Putamen (tissue), 1 donor: ENCODE data around the gene DCDC1.
"Not testable (repeated sequence)": the region's sequence is repeated elsewhere in the genome, so short reads cannot be mapped to it uniquely, and the experiment has no call there.

ENCODE experiments used
- DNase-seq: peaks from one replicate; pipeline ENCODE4 v3.0.0-alpha.2; 2016; ENCODE audit warnings: low spot score

DCDC1 gene

DNA sequence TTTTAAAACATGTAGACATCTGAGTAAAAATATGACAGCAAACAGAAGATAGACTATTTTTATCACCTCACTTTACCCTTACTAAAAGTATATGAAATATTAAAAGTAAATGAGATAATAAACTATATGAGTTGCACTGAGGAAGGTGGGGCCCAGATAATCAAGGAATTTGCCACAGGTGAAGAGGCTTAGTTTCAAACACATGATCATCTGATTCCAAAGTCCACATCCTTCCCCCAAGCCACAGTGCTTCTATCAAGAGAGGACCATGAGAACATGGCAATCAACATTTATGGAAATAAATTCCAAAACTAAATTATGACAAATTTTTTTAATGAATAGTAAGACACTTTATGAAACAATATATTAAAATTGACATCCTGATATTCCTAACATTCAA is 384.0 kb downstream of the DCDC1 start:
- DNase-seq = no peak

DNA sequence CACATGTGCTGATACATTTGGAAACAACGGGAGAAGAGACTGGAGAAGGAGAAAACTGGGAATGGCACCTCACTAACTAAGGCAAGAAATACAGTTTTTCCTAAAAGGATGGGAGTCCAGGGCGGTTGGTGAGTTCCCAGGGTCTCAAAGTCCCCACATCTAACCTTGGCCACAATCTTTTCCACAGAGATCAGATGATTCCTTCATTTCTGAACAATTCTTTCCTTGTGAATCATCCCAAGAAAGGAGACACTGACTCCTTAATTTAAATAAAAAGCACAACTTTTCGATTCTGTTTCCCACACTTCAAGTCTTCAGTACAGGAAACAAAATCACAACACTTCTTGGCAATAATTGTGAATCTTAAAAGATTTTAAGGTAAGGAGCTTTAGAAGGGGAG is 384.7 kb downstream of the DCDC1 start:
- no peak for DNase-seq

GRCh38 chr11:30984442-30984816 is 385.1 kb downstream of the DCDC1 start:
- no peak for DNase-seq

GRCh38 chr11:30983776-30984441 is 385.6 kb downstream of the DCDC1 start:
- DNase-seq = no peak

DNA sequence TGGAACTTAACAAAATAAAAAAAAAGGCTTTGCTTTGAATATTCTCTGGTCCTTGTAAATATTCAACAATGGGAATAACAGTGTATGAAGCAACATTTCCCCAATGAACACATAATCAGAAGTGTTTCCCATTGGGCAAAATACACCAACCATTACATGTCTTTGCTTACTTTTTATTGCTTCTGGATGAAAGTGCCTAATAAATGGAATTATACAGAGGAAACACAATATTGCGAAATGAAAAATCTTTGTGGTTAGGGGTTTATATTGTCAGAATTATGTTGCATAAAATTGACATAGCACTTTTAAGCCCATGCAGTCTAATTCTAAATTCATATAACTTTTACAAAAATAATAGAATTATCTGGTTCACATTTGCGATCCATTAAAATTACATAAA is 386.4 kb downstream of the DCDC1 start:
- no peak for DNase-seq

GRCh38 chr11:30967579-30967978 is 402.0 kb downstream of the DCDC1 start:
- no peak for DNase-seq

- peak; percentile 17 for DNase-seq
These were observed 409.0 kb downstream of the DCDC1 start for GRCh38 chr11:30960387-30960992.

GRCh38 chr11:30956751-30957150 is 412.8 kb downstream of the DCDC1 start:
- no peak for DNase-seq

GRCh38 chr11:30949838-30950237 is 419.7 kb downstream of the DCDC1 start:
- DNase-seq = no peak

- not testable (repeated sequence) for DNase-seq
These were observed 421.8 kb downstream of the DCDC1 start for GRCh38 chr11:30947715-30948114.

DNA sequence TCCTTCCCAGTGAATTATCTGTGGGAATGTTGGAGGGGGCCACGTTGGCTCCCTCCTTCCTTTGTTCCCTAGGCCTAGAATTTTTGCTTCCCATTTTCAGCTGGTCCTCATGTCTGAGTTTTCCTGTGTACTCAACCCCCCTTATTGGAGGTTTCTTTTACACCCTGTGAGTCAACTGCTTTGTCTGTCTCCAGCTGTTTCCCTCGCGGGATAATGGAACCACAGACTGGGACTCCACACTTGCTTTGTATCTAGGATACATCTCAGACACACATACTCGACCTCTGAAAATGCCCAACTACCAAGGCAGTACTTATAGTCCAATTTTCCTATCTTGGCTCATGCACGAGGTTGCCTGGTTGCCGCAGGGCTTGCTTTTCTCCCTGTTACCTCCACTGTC is 430.7 kb downstream of the DCDC1 start:
- no peak for DNase-seq

DNA sequence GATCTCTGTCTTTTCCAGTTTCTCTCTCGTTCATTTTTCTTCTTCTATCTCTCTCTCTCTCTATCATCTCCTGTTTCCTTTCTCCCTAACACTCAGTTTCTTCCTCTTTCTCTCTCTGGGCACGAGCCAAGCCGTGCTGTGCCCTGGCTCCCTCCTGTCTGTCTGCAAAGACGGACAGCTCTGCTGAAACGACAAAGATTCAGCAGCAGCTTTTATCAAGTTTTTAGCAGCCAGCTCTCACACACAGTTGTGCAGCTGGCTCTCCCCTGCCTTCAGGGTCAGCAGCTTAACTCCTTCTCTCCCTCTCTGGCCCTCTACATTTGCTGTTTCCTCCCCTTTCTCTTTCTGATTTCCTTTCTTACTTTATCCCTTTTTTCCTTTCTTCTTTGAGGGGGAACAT is 431.4 kb downstream of the DCDC1 start:
- no peak for DNase-seq

DNA sequence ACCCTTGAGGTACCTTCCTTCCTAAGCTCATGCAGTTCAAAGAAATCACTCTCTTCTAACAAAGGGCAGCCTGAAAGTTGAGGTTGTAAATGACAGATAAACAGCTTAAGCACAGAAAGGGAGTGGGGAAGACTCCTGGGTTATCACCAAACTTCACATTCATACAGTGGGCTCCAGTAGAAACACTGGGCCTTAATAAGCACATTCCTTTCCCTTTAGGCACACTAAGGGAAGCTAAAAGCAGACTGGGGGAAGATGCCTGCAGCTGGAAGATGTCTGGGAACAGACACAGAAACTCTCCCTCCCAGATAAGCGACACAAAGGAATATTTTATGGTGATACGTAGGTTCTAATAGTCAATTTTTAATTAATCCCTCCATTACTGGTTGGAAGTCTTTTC is 433.0 kb downstream of the DCDC1 start:
- DNase-seq = no peak

DNA sequence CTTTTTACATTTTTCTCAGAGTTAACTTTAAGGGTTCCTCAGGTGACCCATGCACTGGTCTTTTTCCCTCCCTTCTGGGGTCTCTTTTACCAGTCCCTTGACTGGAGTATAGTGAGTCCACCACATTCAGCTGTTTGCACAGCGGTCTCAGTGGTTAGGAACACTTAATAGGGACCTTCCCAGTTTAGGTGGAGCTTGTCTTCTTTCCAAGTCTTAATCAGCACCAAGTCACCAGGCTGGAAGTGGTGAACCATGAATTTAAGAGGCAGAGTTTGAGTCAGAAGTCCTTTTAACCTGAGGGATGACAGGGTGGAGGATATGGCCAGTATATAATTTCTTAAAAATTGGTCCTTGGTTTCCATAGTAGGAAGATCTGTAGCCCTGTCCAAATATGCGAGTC is 433.7 kb downstream of the DCDC1 start:
- DNase-seq = no peak

GRCh38 chr11:30926130-30926529 is 443.4 kb downstream of the DCDC1 start:
- no peak for DNase-seq

DNA sequence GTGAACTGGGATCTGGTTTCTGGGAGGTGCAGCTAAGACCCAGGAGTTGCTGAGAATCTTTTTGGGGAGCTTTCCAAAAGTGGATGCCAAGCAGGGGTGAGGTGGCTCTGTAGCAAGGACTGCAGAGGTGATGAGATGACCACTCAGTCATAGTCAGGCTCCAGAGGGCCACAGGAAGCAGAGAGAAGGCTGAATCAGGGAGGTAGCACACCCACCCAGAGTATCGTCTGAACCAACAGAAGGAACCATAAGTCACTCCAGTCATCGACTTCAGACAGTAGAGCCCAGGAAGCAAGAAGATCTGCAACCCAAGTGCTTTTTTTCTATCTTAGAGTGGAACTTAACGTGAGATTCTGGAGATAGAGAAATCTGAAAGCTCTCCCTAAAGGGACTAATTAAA is 447.7 kb downstream of the DCDC1 start:
- DNase-seq = no peak

DNA sequence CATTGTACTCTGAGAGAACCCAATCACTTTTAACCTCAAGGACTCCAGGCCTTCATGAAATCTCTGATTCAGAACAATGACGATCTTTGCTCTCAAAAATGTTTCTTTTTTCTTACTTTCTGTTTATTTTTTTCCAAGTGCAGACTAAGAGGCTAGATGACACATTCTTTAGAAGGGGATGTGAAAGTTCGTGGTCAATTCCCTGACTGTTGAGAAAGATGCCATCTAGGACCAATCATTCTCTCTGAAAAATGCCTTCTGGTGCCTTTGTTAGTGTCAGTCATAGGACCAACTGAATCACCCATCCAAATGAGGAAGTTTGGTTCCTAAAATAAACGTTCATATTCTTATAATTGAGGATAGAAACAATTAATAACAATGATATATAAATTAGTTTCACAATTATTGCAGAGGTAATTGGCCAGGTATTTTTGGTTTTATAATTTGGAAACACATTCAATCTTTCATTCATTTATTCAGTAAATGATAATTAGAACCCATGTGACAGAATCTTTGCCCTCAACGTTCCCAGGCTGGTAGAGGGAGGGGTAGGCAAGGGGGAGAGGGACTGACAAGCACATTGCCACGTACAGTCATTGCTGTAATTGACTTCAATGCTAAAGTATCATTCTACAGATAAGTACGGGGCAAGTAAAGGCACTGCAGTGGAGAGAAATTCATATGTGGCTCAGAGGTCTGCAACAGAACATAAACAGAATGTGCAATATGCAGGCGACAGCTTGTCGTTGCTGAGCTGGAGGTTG is 450.0 kb downstream of the DCDC1 start:
- DNase-seq = no peak

DNA sequence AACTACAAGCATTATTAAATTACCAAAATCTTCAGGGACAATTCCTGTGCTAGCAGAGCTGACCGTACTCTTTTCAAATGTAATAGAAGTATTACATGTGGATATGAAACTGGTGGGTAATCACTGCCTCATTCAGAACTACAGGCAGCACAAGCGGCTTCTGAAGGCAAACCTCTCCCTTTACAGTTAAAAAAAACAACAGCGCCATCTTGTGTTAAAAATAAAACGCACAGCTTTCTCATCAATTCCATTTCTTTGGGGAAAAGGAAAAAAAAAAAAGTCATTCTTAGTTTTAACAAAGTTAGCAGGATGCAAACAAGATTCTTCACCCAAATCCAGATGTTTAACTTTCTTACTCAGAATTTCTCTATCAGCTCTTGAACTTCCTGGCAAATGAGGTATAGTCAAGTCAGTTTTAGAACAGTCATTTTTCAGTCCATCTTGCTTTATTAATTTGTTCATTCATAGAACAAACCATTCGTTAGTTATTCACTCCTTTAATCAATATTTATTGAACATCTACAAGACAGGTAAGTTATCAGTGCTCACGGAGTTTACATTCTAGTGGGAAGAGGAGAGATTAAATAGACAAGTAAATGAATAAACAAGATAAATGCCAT is 451.6 kb downstream of the DCDC1 start:
- DNase-seq = peak; percentile 27

DNA sequence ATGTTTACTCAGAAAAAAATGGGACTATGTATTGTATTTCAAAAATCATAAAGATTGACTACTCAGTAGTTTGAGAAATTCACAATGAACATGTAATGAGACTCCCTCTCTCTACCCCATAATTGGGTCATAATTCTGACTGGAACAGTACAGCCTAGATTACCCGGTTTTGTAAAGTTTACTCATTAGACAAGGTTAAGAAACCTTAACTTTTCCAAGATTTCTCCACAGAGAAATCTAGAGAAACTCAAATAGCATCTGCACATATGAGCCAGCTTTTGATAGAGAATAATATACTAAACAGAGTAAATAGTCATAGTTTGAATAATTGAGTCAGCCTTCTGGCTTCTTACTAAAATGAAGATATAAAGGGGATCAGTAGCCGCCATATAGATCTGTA is 452.3 kb downstream of the DCDC1 start:
- DNase-seq = no peak

GRCh38 chr11:30916764-30917163 is 452.8 kb downstream of the DCDC1 start:
- no peak for DNase-seq

DNA sequence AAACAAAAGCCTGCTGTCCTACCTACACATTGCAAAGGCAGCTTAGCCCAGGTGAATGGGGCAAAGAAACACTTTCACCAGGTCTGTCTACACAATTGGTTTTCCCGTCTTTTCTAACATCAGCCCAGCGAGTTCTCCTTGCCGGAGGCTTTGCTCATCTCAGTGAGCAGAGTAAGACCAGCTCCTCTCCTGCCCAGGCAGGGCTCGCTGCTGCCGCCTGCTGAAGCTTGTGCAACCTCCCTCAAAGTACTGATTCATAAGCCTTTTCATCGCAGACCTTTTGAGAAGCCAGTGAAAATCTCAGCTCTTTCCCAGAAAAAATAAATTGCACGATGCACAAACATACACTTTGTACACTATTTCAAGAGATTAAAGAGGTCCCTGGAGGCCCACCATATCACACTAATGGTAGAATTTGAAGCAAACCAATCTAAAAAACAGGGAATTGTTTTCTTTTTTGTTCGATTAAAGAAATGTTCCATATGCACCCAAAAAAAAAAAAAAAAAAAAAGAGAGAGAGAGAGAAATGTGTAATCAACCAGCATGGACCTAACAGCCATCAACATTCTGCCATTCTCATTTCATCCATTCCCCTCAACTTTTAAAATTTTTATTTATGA is 455.3 kb downstream of the DCDC1 start:
- DNase-seq = no peak

DNA sequence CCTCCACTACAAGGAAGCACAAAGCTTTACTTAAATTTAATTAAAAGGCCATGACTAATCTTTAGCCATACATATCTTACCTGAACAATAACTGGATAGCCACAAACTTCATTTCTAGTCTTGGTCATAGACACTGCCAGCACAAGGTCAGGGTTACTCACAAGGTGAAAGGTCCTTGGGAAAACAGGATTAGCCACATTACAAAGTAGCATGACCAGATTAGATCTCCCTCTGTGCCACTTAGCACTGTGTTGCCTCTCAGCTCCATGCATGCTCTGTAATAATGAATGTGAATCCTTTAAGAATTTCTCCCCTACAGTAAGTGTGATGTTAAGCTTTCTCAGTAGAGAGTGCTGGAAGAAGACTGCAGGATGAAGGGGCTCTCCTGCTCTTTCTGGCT is 458.3 kb downstream of the DCDC1 start:
- DNase-seq = no peak

GRCh38 chr11:30908857-30909256 is 460.7 kb downstream of the DCDC1 start:
- DNase-seq = no peak
